ENCODE data around the gene GRIA4. TPM values are rescaled to one million over a fixed set of nuclear protein-coding genes. Genes with fewer than 3 reads are reported as not detected.
"Not testable (repeated sequence)": the region's sequence is repeated elsewhere in the genome, so short reads cannot be mapped to it uniquely, and the experiment has no call there.

Gene GRIA4
- total RNA-seq, 1 donor from 2014 or later, result 0.27 TPM

GRCh38 chr11:105783216-105783615, 173.3 kb downstream of the GRIA4 start:
- Histone ChIP-seq H3K36me3 (ENCODE audit: insufficient read depth, low read length) (no peaks in the 10 kb centered on the region), H3K27me3 (ENCODE audit: insufficient read depth, low read length) (no peaks in the 10 kb centered on the region), H2AFZ (ENCODE audit: low read depth, low read length) (no peak overlapping the region), H3K4me3 (ENCODE audit: insufficient read depth, low read depth, low read length) (no peak overlapping the region), H3K4me1 (ENCODE audit: insufficient read depth, low read length) (no peaks in the 10 kb centered on the region), H3K9ac (ENCODE audit: low read length) (no peak overlapping the region), H3K79me2 (ENCODE audit: insufficient read depth, low read length) (no peaks in the 10 kb centered on the region), H3K4me2 (ENCODE audit: low read length) (no peak overlapping the region), H3K27ac (ENCODE audit: low read depth, low read length) (no peak overlapping the region), H3K9me3 (ENCODE audit: insufficient read depth, low read depth, low read length) (no peaks in the 10 kb centered on the region), H4K20me1 (ENCODE audit: insufficient read depth, low read length) (no peaks in the 10 kb centered on the region)
- Mint-ChIP-seq H3K36me3 (ENCODE audit: low read depth, unreplicated experiment) (no peaks in the 10 kb centered on the region), H3K4me3 (ENCODE audit: unreplicated experiment) (no peak overlapping the region), H3K27ac (ENCODE audit: unreplicated experiment) (no peak overlapping the region), H3K9me3 (ENCODE audit: unreplicated experiment) (no peaks in the 10 kb centered on the region), H3K4me1 (ENCODE audit: low read depth, unreplicated experiment) (no peaks in the 10 kb centered on the region), H3K27me3 (ENCODE audit: low read depth, unreplicated experiment) (no peaks in the 10 kb centered on the region)
- no peak for FAIRE-seq
- TF ChIP-seq CTCF (IDR thresholded peaks at IDR 0.05; ENCODE audit: insufficient read depth, low read depth, low read length) (no peak), EZH2 (IDR thresholded peaks at IDR 0.05; ENCODE audit: insufficient read depth, low read length) (no peak)
- DNase-seq (ENCODE audit: low read depth), result no peak

GRCh38 chr11:105785850-105786249, 176.0 kb downstream of the GRIA4 start:
- H3K4me3 Mint-ChIP-seq (ENCODE audit: unreplicated experiment); H3K27ac Mint-ChIP-seq (ENCODE audit: unreplicated experiment); H3K4me3 ChIP-seq (ENCODE audit: insufficient read depth, low read depth, low read length); DNase-seq (ENCODE audit: low read depth); H3K4me1 ChIP-seq (ENCODE audit: insufficient read depth, low read length); H3K36me3 ChIP-seq (ENCODE audit: insufficient read depth, low read length); H3K9me3 Mint-ChIP-seq (ENCODE audit: unreplicated experiment); H3K79me2 ChIP-seq (ENCODE audit: insufficient read depth, low read length); H3K4me2 ChIP-seq (ENCODE audit: low read length); H3K4me1 Mint-ChIP-seq (ENCODE audit: low read depth, unreplicated experiment); FAIRE-seq; H2AFZ ChIP-seq (ENCODE audit: low read depth, low read length); H3K27me3 ChIP-seq (ENCODE audit: insufficient read depth, low read length); H3K27me3 Mint-ChIP-seq (ENCODE audit: low read depth, unreplicated experiment); H3K9me3 ChIP-seq (ENCODE audit: insufficient read depth, low read depth, low read length); H3K9ac ChIP-seq (ENCODE audit: low read length); H3K36me3 Mint-ChIP-seq (ENCODE audit: low read depth, unreplicated experiment); H3K27ac ChIP-seq (ENCODE audit: low read depth, low read length); H4K20me1 ChIP-seq (ENCODE audit: insufficient read depth, low read length): not testable (repeated sequence)

DNA sequence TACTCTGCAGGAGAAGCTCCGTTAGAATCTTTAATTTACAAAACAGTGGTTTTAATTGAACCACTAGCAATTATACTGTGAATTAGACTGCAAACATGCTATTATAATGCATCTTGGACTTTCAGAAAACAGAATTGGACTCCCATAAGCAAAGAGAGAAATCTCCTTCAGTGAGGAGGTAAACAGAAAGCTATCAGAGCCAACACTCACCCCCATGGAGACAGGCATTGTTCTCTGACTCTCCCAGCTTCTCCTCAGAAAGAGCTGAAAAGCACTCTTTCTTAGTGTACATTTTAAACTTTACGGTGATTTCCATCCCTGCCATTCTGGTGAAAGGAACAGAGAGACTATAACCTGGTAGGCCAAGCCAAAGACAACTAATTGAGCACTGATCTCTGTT, 176.9 kb downstream of the GRIA4 start:
- Mint-ChIP-seq H3K4me3 (ENCODE audit: unreplicated experiment) (no peak overlapping the region), H3K4me1 (ENCODE audit: low read depth, unreplicated experiment) (no peaks in the 10 kb centered on the region), H3K27ac (ENCODE audit: unreplicated experiment) (no peak overlapping the region), H3K36me3 (ENCODE audit: low read depth, unreplicated experiment) (no peaks in the 10 kb centered on the region), H3K9me3 (ENCODE audit: unreplicated experiment) (no peaks in the 10 kb centered on the region), H3K27me3 (ENCODE audit: low read depth, unreplicated experiment) (no peaks in the 10 kb centered on the region)
- DNase-seq (ENCODE audit: low read depth), result no peak
- Histone ChIP-seq H2AFZ (ENCODE audit: low read depth, low read length) (no peak overlapping the region), H3K9ac (ENCODE audit: low read length) (no peak overlapping the region), H3K4me2 (ENCODE audit: low read length) (no peak overlapping the region), H3K9me3 (ENCODE audit: insufficient read depth, low read depth, low read length) (no peaks in the 10 kb centered on the region), H4K20me1 (ENCODE audit: insufficient read depth, low read length) (no peaks in the 10 kb centered on the region), H3K27ac (ENCODE audit: low read depth, low read length) (no peak overlapping the region), H3K4me3 (ENCODE audit: insufficient read depth, low read depth, low read length) (no peak overlapping the region), H3K79me2 (ENCODE audit: insufficient read depth, low read length) (no peaks in the 10 kb centered on the region), H3K27me3 (ENCODE audit: insufficient read depth, low read length) (no peaks in the 10 kb centered on the region), H3K36me3 (ENCODE audit: insufficient read depth, low read length) (no peaks in the 10 kb centered on the region), H3K4me1 (ENCODE audit: insufficient read depth, low read length) (no peaks in the 10 kb centered on the region)
- no peak for TF ChIP-seq CTCF (IDR thresholded peaks at IDR 0.05; ENCODE audit: insufficient read depth, low read depth, low read length)
- TF ChIP-seq EZH2 (IDR thresholded peaks at IDR 0.05; ENCODE audit: insufficient read depth, low read length), result no peak
- FAIRE-seq, result no peak
